ENCODE results near the gene HOTAIR.
A peak's percentile ranks its signal among the peaks of the same experiment; 100 is the strongest.

The HOTAIR gene

DNA sequence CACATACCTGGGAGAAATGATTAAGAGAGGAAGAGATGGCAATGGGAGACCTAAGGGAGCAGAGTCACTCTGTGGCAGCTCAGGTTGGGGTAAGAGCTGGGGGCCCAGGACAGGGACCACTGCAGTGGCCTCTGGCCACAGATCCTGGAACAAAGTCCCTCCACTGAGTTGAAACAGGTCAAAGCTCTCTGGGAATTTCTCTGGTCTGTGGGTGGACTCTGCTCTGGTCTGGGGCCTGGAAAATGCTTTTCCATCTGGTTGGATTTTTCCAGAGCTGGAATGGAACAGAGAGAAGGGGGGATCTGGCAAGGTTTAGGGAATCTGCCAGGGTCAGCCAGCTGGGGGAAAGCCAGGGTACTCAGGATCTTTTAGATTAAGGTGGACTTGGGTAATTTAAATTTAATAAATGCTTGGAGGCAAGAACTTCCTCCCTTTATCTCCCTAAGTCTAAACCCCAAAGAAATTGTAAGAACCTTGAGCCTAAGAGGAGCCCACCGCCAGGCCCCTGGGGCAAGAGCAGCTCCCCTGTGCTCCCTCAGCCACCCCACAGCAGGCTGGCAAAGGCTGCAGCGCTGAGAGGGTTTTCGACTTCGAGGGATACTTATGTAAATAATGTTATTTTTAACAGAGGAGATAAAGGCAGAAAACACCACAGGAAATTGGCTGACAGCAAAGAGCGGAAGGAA, 13.9 kb upstream of the HOTAIR start:
- no peaks in the 10 kb centered on the region for H3K9me2 ChIP-seq (replicated peaks; ENCODE audit: insufficient read depth, low read length)
- H3K4me2 ChIP-seq (ENCODE audit: low read depth, low read length), result peak overlapping the region; percentile 79
- 0 out of 2 replicates have a peak, but pooled peaks cover 6% of the 10 kb centered on the region for H3F3A ChIP-seq (ENCODE audit: insufficient read depth, low read length)
- H3K27ac ChIP-seq (ENCODE audit: low read length), result no peak overlapping the region
- H3K27me3 ChIP-seq (replicated peaks; ENCODE audit: insufficient read depth, low read length), result peaks cover 96% of the 10 kb centered on the region
- H3K9ac ChIP-seq (ENCODE audit: low read length), result no peak overlapping the region
- peaks cover 20% of the 10 kb centered on the region; the same call in 1 of the 2 replicates for H3K4me1 ChIP-seq (ENCODE audit: low read length)
- no peak for TF ChIP-seq EZH2 (optimal IDR thresholded peaks at IDR 0.05; ENCODE audit: low read depth, low read length)
- TF ChIP-seq EZH2phosphoT487 (IDR thresholded peaks at IDR 0.05; ENCODE audit: low read length), result no peak
- no peak for TF ChIP-seq CTCF (IDR thresholded peaks at IDR 0.05; ENCODE audit: low read length)
- H3K9me3 ChIP-seq (replicated peaks; ENCODE audit: insufficient read depth, low read length), result no peaks in the 10 kb centered on the region
- no peak overlapping the region for H3K4me3 ChIP-seq (ENCODE audit: low read length)
- no peak overlapping the region for H2AFZ ChIP-seq (ENCODE audit: low read length)
- no peaks in the 10 kb centered on the region for H3K79me2 ChIP-seq (ENCODE audit: low read length)
- H4K20me1 ChIP-seq (ENCODE audit: insufficient read depth, low read length), result no peaks in the 10 kb centered on the region
- no peak for DNase-seq
- no peaks in the 10 kb centered on the region for H3K36me3 ChIP-seq (replicated peaks; ENCODE audit: insufficient read depth, low read length)

DNA sequence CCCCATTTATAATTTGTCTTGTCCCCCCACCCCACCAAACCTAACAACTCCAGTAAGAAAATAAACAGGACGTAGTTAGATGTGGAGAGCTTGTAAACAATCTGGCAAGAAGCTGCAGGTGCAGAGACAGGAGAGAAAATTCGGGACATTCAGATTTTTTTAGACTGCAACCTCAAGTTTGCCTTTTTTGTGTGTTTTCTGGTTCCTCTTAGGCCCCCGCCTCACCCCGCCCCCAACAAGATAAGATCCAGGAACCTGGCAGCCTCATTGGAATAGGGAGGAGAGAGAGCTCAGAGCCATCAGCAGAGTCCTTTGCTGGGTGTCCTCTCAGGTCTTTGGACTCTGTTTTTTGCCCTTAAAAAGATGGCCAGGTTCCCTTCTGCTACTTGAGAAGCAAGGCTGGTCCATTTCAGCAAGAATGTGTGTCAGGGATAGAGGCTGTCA, 13.1 kb upstream of the HOTAIR start:
- Histone ChIP-seq H3K4me2 (ENCODE audit: low read depth, low read length) (no peak overlapping the region), H4K20me1 (ENCODE audit: insufficient read depth, low read length) (no peaks in the 10 kb centered on the region), H3K4me1 (ENCODE audit: low read length) (peaks cover 20% of the 10 kb centered on the region; the same call in 1 of the 2 replicates), H3K9me2 (replicated peaks; ENCODE audit: insufficient read depth, low read length) (no peaks in the 10 kb centered on the region), H3K9ac (ENCODE audit: low read length) (no peak overlapping the region), H2AFZ (ENCODE audit: low read length) (no peak overlapping the region), H3K36me3 (replicated peaks; ENCODE audit: insufficient read depth, low read length) (no peaks in the 10 kb centered on the region), H3F3A (ENCODE audit: insufficient read depth, low read length) (0 out of 2 replicates have a peak, but pooled peaks cover 3% of the 10 kb centered on the region), H3K27me3 (replicated peaks; ENCODE audit: insufficient read depth, low read length) (peaks cover 96% of the 10 kb centered on the region), H3K4me3 (ENCODE audit: low read length) (no peak overlapping the region), H3K27ac (ENCODE audit: low read length) (no peak overlapping the region), H3K9me3 (replicated peaks; ENCODE audit: insufficient read depth, low read length) (no peaks in the 10 kb centered on the region), H3K79me2 (ENCODE audit: low read length) (no peaks in the 10 kb centered on the region)
- TF ChIP-seq EZH2 (optimal IDR thresholded peaks at IDR 0.05; ENCODE audit: low read depth, low read length), result no peak
- no peak for TF ChIP-seq CTCF (IDR thresholded peaks at IDR 0.05; ENCODE audit: low read length)
- TF ChIP-seq EZH2phosphoT487 (IDR thresholded peaks at IDR 0.05; ENCODE audit: low read length), result no peak
- DNase-seq, result no peak

GRCh38 chr12:53986686-53987483, 12.1 kb upstream of the HOTAIR start:
- no peaks in the 10 kb centered on the region for H3K79me2 ChIP-seq (ENCODE audit: low read length)
- H3K4me3 ChIP-seq (ENCODE audit: low read length), result no peak overlapping the region
- peaks cover 96% of the 10 kb centered on the region for H3K27me3 ChIP-seq (replicated peaks; ENCODE audit: insufficient read depth, low read length)
- H2AFZ ChIP-seq (ENCODE audit: low read length), result no peak overlapping the region
- no peak overlapping the region for H3K9ac ChIP-seq (ENCODE audit: low read length)
- DNase-seq, result no peak
- H3K27ac ChIP-seq (ENCODE audit: low read length), result no peak overlapping the region
- no peaks in the 10 kb centered on the region; the same call in 1 of the 2 replicates for H4K20me1 ChIP-seq (ENCODE audit: insufficient read depth, low read length)
- TF ChIP-seq CTCF (IDR thresholded peaks at IDR 0.05; ENCODE audit: low read length), result no peak
- no peak for TF ChIP-seq EZH2 (optimal IDR thresholded peaks at IDR 0.05; ENCODE audit: low read depth, low read length)
- no peak for TF ChIP-seq EZH2phosphoT487 (IDR thresholded peaks at IDR 0.05; ENCODE audit: low read length)
- no peaks in the 10 kb centered on the region for H3K36me3 ChIP-seq (replicated peaks; ENCODE audit: insufficient read depth, low read length)
- peaks cover 19% of the 10 kb centered on the region; the same call in 1 of the 2 replicates for H3K4me1 ChIP-seq (ENCODE audit: low read length)
- no peak overlapping the region for H3K4me2 ChIP-seq (ENCODE audit: low read depth, low read length)
- H3K9me2 ChIP-seq (replicated peaks; ENCODE audit: insufficient read depth, low read length), result no peaks in the 10 kb centered on the region
- no peaks in the 10 kb centered on the region for H3K9me3 ChIP-seq (replicated peaks; ENCODE audit: insufficient read depth, low read length)
- 0 out of 2 replicates have a peak, but pooled peaks cover 3% of the 10 kb centered on the region for H3F3A ChIP-seq (ENCODE audit: insufficient read depth, low read length)

Data from MM.1S (cell line).